Small intestine (tissue), 7 donors: ENCODE results near the gene AP3B1. TPM values are rescaled to one million over a fixed set of nuclear protein-coding genes. Genes with fewer than 3 reads are reported as not detected.

ENCODE experiments used
- DNase-seq, 2 donors: peaks; one replicate each; pipeline versions ENCODE4 v3.0.0 to v3.0.0-alpha.2; 2013
- FAIRE-seq: peaks from 2 replicates; lab custom pipeline; 2012; peaks lifted over from hg19 to GRCh38; lab: Jason Lieb, UNC
- H3K27ac ChIP-seq, 3 donors: one replicate each; pipeline ENCODE4 v1.5.1; 2013; ENCODE audit warnings: low read length in 2 of 3, mild to moderate bottlenecking in 2 of 3, control low read depth in 1 of 3, inconsistent platforms in 1 of 3, low read depth in 1 of 3, moderate library complexity in 1 of 3
- H3K27me3 ChIP-seq, 3 donors: one replicate each; pipeline ENCODE4 v1.6.1; 2013; ENCODE audit warnings: low read length in 3 of 3, inconsistent platforms in 1 of 3; ENCODE audit not compliant: control insufficient read depth in 3 of 3, insufficient read depth in 3 of 3
- H3K36me3 ChIP-seq, 3 donors: one replicate each; pipeline ENCODE4 v1.6.1; 2013; ENCODE audit warnings: low read length in 3 of 3, inconsistent platforms in 1 of 3, low read depth in 1 of 3, mild to moderate bottlenecking in 1 of 3, moderate library complexity in 1 of 3; ENCODE audit not compliant: control insufficient read depth in 3 of 3, insufficient read depth in 2 of 3
- H3K4me1 ChIP-seq, 3 donors: one replicate each; pipeline ENCODE4 v1.6.1; 2013; ENCODE audit warnings: low read length in 2 of 3, inconsistent platforms in 1 of 3, low read depth in 1 of 3, mild to moderate bottlenecking in 1 of 3, moderate library complexity in 1 of 3; ENCODE audit not compliant: control insufficient read depth in 3 of 3, insufficient read depth in 2 of 3
- H3K4me3 ChIP-seq, 3 donors: one replicate each; pipeline ENCODE4 v1.5.1; 2013; ENCODE audit warnings: low read length in 3 of 3, control low read depth in 1 of 3, inconsistent platforms in 1 of 3, low read depth in 1 of 3, mild to moderate bottlenecking in 1 of 3, moderate library complexity in 1 of 3
- H3K9me3 ChIP-seq, 2 donors: one replicate each; pipeline ENCODE4 v1.6.1; 2013; ENCODE audit warnings: low read depth in 1 of 2, low read length in 1 of 2; ENCODE audit not compliant: control insufficient read depth in 2 of 2, insufficient read depth in 1 of 2
- WGBS, 3 donors: extraction: QIAGEN DNeasy Blood & Tissue Kit; methylation state at CpG; one replicate each; pipeline ENCODE4 v1.1.7; 2013; 5-methylcytosine and 5-hydroxymethylcytosine counted together
- polyA plus RNA-seq, 4 donors: library from polyadenylated mRNA; stranded (reverse) in 3 of 4; unstranded in 1 of 4; fragments of 200-250 nt in 3 of 4; fragments of 120-200 nt in 1 of 4; gene quantifications; one replicate each; pipeline versions ENCODE4 v1.2.1 to v1.2.3, GENCODE V29; 2013
- donor health status: healthy with polysubstance abuse.
- donor health status: control.
- donor health status: control.
- donor health status: Bipolar disorder and iron deficiency.
- donor health status: healthy.

AP3B1 gene
- polyA plus RNA-seq, 4 donors: 22.6 to 38.0 (median 30.6) TPM

DNA sequence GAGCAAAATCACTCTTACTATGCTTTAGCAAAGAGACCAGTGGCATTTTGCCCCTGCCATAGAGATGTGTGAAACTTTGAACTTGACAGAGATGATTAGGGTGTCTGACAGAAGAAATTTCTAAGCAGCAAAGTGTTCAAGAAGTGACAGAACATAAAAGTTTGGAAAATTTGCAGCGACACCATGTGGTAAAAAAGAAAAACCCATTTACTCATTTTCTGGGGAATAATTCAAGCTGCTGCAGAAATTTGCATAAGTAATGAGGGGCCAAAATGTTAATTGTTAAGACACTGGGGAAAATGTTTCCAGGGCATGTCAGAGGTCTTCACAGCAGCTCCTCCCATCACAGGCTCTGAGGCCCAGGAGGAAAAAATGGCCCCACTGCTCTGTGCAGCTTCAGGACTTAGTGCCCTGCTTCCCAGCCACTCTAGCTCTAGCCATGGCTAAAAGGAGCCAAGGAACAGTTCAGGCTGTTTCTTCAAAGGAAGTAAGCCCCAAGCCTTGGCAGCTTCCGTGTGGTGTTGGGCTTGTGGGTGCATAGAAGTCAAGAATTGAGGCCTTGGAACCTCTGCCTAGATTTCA lies 6.1 kb upstream of the AP3B1 start:
- no peak overlapping the region for H3K27ac ChIP-seq
- no peaks in the 10 kb centered on the region for H3K36me3 ChIP-seq
- DNase-seq (peak in 1 of 2 donors; percentile 9), FAIRE-seq (no peak)
- WGBS, 3 donors: 36 to 52% (median 50%) methylated on average over 2 of the region's 2 CpGs
- H3K4me3 ChIP-seq: no peak overlapping the region
- H3K27me3 ChIP-seq: peaks cover 0 to 4% (median 4%) of the 10 kb centered on the region in 3 donors
- peaks cover 0 to 7% of the 10 kb centered on the region in 2 donors for H3K9me3 ChIP-seq
- H3K4me1 ChIP-seq: peaks cover 2 to 4% (median 2%) of the 10 kb centered on the region in 3 donors

DNA sequence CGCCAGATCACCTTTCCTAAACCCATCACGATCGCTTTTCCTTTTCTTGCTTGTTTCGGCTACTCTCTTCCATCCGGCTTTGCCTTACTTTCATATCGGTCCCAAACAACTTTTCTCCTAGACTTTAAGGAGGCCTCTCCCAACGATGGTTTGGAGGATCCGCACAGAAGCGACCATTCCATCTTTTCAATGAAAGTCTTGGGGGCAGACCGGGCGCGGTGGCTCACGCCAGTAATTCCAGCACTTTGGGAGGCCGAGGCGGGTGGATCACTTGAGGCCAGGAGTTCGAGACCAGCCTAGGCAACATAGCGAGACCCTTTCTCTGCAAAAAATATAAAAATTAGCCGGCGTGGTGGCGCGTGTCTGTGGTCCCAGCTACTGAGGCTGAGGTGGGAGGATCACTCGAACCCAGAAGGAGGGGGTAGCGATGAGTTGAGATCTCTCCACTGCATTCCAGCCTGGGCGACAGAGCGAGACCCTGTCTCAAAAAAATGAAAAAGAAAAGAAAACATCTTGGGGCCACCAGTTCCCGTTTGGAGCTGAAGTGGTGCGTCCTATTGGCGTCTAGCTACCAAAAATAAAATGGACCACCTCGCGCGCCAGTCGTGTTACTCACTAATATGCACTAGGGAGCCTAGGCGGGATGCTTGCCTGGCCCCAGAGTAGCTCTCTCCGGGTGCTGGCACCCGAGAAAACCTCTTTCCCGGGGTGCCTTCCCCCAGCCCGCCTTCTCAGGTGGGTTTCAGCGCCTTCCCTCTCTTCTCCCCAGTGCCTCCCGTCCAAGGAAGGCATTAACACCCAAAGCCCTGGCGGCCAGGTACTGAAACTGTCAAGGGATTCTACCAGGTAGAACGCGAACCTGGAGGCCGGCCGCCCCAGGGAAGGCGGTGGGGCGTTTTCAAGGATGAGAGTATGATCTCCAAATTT lies 800 bp upstream of the AP3B1 start:
- Histone ChIP-seq H3K27me3 (peaks cover 0 to 5% (median 0%) of the 10 kb centered on the region in 3 donors), H3K27ac (peak overlapping the region; percentile 62 to 78 (median 67)), H3K4me1 (peaks cover 2 to 12% (median 7%) of the 10 kb centered on the region in 3 donors), H3K4me3 (peak overlapping the region; percentile 86 to 95 (median 92)), H3K9me3 (no peaks in the 10 kb centered on the region), H3K36me3 (no peaks in the 10 kb centered on the region)
- WGBS, 3 donors: 1% methylated on average over 45 to 46 of the region's 46 CpGs
- FAIRE-seq (no peak), DNase-seq (peak; percentile 71 to 73)

DNA sequence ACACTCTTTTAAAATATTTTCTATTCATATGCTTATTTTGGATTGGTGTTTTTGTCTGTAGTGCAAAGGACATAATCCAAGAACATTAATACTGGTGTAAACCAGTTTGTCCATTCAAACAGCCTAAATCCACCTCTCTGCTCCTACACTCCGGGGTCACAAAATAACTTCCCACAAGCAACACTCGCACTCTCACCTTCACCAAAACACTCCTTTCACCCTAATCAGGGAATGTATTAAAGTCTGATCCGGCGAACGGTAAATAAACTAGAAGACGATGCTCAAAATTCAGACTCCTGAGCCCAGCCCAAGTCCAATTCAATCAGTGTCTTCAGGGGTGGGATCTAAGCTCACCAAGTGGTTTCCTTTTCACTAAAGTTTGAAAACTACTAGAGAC lies 649 bp downstream of the AP3B1 start:
- Histone ChIP-seq H3K27ac (peak overlapping the region; percentile 75 to 96 (median 78)), H3K36me3 (no peaks in the 10 kb centered on the region), H3K27me3 (peaks cover 0 to 5% (median 0%) of the 10 kb centered on the region in 3 donors), H3K4me1 (peaks cover 2 to 12% (median 7%) of the 10 kb centered on the region in 3 donors), H3K9me3 (no peaks in the 10 kb centered on the region), H3K4me3 (peak overlapping the region; percentile 86 to 95 (median 92))
- WGBS, 3 donors: 0 to 1% (median 0%) methylated on average over 6 of the region's 6 CpGs
- FAIRE-seq (no peak), DNase-seq (peak in 1 of 2 donors; percentile 40)

DNA sequence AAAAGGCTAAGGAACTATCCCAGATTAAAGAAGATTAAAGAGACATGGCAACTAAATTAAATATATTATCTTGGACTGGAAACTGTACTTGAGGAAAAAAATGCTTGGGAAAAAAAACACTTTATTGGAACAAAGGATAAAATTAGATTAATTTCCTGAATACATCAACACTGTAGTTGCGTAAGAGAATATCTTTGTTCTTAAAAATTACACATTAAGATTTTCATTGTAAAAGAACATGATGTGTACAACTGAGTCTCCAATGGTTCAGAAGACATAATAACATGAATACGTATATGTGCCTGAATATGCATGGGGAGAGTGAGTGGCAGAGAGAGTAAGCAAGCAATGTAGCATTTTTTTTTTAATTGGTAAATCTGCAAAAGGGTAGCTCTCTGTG lies 2.8 kb downstream of the AP3B1 start:
- Histone ChIP-seq H3K4me3 (no peak overlapping the region), H3K27ac (no peak overlapping the region), H3K4me1 (peaks cover 2 to 12% (median 7%) of the 10 kb centered on the region in 3 donors), H3K36me3 (no peaks in the 10 kb centered on the region), H3K9me3 (no peaks in the 10 kb centered on the region), H3K27me3 (peaks cover 0 to 5% (median 0%) of the 10 kb centered on the region in 3 donors)
- no peak for FAIRE-seq
- DNase-seq: no peak
- WGBS, 3 donors: 86 to 96% (median 88%) methylated on average over 2 of the region's 2 CpGs

DNA sequence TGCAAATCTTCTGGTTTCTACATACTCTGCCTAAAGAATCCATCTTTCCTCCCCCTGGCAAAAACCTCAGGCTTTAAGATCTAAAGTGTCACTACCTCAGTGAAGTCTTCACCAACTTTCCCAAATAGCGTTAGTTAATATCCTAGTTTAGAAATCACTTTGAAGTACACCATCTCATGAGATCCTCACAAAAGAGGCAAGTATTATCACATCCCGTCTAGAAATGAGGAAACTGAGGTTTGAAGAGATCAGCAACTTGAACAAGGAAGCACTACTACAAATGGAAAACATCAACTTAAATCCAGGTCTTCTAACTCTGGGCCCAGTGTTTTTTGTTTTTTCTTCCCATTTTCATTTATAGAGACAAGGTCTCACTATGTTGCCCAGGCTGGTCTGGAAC lies 4.6 kb downstream of the AP3B1 start:
- no peaks in the 10 kb centered on the region for H3K27me3 ChIP-seq
- H3K4me1 ChIP-seq: peaks cover 0 to 5% (median 5%) of the 10 kb centered on the region in 3 donors
- no peak overlapping the region for H3K4me3 ChIP-seq
- no peaks in the 10 kb centered on the region for H3K36me3 ChIP-seq
- no peak overlapping the region for H3K27ac ChIP-seq
- DNase-seq (no peak), FAIRE-seq (no peak)
- 86 to 90% (median 88%) methylated on average over 2 of the region's 2 CpGs for WGBS, 3 donors
- no peaks in the 10 kb centered on the region for H3K9me3 ChIP-seq

DNA sequence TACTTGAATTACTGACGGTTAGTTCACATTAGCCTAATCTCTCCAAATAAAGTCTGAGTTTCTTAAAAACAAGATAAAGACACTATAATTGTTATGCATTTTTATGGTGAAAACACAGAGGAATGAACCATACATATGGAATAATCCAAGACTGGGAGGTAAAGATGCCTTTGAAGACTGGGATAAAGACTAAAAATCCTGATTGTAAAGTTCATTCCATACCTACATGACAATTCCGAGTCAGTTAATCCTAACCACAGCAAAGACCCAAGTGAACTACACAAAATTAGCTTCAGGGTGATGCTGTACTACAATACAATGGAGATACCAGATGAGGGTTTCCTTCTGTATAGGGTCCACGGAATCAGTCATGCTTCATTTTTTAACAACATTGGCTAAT lies 6.3 kb downstream of the AP3B1 start:
- no peaks in the 10 kb centered on the region for H3K27me3 ChIP-seq
- no peak overlapping the region for H3K4me3 ChIP-seq
- DNase-seq: no peak
- no peaks in the 10 kb centered on the region for H3K9me3 ChIP-seq
- no peak overlapping the region for H3K27ac ChIP-seq
- H3K4me1 ChIP-seq: peaks cover 0 to 5% (median 2%) of the 10 kb centered on the region in 3 donors
- no peak for FAIRE-seq
- H3K36me3 ChIP-seq: peaks cover 0 to 2% (median 0%) of the 10 kb centered on the region in 3 donors
- WGBS, 3 donors: 92 to 95% (median 94%) methylated on average over 3 of the region's 3 CpGs

DNA sequence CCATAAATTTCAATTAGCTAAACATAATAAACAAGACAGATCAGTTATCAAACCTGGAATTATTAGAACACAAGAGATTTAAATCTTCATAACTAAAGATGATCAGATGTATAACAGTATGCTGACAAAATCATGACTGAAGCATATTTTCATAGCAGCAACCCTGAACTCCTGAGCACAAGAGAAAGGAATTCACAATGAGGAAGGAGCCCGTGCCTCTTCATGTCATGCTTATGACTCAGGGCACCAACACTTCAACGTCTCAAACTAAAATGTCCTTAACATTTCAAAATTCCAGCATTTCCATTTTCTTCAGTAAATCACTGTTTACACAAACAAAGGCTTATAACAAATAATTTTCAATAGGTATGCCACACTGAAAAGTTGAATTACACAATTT lies 6.7 kb downstream of the AP3B1 start:
- Histone ChIP-seq H3K9me3 (no peaks in the 10 kb centered on the region), H3K27ac (no peak overlapping the region), H3K4me3 (no peak overlapping the region), H3K36me3 (peaks cover 0 to 2% (median 0%) of the 10 kb centered on the region in 3 donors), H3K4me1 (peaks cover 0 to 3% (median 0%) of the 10 kb centered on the region in 3 donors), H3K27me3 (no peaks in the 10 kb centered on the region)
- 68 to 83% (median 73%) methylated on average over 2 of the region's 2 CpGs for WGBS, 3 donors
- FAIRE-seq (no peak), DNase-seq (no peak)

DNA sequence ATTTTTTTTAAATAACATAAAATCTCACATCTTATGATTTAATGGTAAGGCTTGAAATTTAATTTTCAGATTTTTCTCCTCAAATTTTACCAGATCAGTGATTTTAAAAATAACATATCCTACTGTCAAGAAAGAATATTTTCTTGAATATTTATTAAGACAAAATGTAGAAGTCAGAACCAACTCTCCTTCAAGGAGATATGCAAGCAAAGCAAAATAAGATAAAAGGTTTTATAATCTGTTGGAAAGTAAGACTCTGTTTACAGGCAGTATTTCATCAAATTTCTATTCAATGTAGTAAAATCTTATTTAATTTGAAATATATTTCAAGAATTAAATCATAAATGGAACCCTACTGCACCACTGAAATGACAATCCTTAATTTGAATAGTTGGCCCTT lies 7.3 kb downstream of the AP3B1 start:
- Histone ChIP-seq H3K9me3 (no peaks in the 10 kb centered on the region), H3K4me1 (peaks cover 0 to under 1% (median 0%) of the 10 kb centered on the region in 3 donors), H3K27me3 (no peaks in the 10 kb centered on the region), H3K4me3 (no peak overlapping the region), H3K27ac (no peak overlapping the region), H3K36me3 (peaks cover 0 to 2% (median 0%) of the 10 kb centered on the region in 3 donors)
- FAIRE-seq (no peak), DNase-seq (no peak)
